ENCODE data around the gene EYA4.

Gene EYA4

DNA sequence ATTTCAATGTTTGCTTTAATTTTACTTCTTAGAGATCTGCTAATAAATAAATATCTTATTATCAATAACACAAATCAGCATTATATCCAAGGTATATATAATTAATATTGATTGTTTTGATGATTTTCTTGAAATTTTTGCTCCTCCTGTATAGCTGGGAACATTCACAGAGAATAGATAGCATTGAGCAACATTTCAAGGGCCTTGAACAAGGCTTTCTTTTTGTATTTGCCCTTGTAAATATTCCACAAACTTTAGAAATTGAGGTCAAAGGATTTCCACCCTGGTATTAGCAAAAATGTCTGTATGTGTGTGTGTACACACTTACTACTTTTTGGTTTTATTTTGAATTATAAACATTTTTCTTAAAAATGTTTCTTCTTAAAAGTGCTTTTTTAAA lies 205.6 kb downstream of the EYA4 start:
- DNase-seq (ENCODE audit: low read depth, low spot score), result no peak

DNA sequence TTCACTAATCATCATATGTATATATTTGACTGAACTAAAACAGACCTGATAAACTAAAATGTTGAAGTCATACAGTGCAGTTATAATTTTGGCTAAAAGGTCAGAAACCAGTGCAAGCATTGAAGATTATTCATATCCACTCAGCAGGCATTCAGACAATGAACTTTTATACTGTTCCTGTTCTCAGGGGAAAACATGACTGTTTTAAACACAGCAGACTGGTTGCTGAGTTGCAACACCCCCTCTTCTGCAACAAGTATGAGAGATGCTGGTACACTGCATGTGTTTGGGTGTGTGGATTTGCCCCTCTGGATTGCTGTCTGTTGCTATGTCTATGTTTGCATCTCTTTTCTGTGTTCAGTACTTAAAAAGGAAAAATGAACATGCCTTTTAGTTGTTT lies 206.8 kb downstream of the EYA4 start:
- peak; percentile 10 for DNase-seq (ENCODE audit: low read depth, low spot score)

DNA sequence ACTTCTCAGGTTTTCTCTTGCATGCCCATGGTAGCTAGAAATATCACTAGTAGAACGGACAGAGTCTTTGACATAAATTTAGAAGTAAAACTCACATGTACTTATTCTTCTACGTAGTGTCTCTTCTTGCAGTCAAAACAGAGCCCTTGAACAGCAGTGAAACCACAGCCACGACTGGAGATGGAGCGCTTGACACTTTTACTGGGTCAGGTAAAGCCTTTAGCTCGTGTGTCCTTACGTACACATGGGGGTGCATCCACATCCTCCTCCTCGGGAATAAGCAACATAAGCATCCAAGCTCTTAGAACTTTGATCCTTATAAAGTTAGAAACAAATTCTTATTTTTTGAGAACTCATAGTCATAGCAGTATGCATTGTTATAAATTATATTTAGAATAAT lies 215.3 kb downstream of the EYA4 start:
- no peak for DNase-seq (ENCODE audit: low read depth, low spot score)

DNA sequence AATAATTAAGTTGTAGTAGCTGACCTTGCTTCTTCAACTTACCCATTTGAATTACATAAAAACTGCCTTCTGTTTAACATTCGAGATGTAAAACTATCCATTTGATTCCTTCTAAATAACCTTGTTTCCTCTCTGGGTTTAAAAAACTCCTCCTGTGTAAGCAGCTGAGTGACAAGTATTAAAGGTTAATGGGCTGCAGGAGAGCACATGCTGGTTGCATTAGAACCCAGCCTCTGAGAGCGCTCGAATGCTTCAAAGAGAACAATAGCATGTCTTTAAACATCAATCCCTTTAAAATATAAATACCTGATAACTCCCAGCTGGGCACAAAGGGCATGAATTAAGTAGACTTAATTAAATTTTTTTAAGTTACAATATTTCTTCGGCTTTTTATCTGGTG lies 215.8 kb downstream of the EYA4 start:
- no peak for DNase-seq (ENCODE audit: low read depth, low spot score)

DNA sequence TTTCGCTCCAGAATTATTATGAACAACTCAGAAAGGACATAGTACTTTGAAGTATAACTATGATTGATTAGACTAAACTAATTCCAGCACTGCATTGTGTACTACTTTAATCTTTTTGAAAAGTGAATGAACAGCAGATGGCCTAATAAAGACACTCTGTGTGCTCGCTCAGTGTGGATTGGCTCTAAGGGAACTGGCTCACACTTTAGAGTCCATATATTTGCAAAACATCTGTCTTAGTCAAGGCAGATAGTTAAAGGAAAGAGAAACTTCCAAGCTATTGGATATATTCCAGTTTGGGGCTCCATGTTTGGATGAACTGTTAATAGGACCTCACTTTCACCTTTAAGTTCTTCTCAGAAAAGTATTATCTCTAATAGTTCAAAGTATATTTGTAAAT lies 218.9 kb downstream of the EYA4 start:
- DNase-seq (ENCODE audit: low read depth, low spot score), result no peak

DNA sequence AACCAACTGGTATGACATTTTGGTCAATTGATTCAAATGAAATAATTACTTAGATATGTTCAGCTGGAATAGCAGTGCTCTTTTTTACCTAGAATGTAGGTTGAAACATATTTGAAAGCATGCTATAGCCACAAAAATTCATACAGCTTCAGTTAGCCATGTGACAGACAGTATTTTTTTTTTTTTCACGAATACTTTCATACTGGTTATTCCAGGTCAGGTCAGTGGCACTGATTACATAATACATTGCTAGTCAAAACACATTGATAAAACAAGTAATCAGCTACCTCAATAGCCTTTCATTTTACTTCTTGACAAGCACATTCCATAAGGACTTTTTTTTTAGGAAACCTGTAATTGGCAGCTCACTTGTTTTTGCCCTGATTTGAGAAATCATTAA lies 222.6 kb downstream of the EYA4 start:
- DNase-seq (ENCODE audit: low read depth, low spot score), result no peak

DNA sequence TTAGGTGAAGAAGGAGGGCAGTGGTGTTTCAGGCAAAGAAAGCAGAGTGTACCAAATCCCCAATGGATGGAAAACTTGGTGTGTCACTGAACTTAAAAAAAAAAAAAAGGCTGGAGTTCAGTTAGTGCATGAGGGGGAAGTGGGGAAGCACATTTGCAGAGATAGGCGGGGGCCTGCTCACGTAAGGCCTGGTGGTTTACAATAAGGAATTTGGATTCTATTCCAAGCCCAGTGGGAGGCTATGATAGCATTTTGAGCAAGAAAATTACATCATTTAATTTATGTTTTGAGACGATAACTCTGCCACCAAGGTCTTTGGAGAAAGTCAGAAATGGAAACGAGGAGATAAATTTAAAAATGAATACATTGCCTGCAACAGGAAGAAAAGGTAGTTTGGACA lies 225.5 kb downstream of the EYA4 start:
- peak; percentile 10 for DNase-seq (ENCODE audit: low read depth, low spot score)

DNA sequence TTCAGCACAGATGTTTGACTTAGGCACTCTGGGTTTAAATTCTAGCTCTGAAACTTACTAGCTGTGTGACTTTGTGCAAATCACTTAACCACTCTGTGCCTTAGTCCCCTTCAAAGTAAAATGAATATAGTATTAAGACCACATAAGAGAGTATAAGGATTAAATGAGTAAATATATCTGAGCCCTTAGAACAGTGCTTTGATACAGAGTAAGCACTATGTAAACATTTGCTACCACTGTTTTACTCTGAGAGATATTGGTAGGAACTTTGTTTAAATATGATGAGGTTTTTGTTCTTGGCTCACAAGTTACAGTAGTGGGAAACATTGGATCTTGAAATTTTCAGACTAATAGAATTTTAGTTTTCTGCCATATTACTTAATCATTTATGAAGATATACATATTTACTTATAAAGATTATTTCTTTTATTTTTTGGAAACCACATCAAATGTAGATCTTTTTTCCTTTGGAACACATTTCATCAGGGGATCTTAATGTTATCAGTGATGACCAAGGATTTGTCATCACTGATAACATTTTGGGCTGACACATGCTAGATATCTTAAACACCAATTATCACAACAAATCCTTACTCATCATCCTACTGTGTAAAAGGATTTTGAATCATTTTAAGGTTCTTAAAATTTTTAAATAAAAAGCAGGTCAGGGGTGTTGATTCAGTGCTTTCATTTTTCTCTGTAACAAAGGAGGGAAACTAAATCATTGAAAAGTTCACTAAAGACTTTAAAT lies 226.2 kb downstream of the EYA4 start:
- DNase-seq (ENCODE audit: low read depth, low spot score), result no peak

DNA sequence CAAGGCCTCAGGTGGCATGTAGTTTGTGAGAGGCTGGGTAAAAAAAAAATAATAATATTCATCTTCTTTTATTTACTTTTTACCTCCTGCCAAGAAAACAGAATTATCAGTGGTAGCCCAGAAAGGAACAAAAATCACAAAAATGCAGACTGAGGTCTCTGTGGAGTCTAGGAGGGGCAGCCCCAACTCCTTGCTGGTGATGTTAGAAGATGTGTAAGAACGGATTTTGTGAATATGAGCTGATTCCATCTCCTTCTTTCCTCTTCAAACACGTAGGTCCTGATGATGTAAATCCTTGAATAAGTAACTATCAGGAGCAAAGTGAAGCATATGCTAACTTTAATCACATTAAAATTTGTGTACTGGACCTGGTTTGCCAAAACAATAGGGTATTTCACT lies 226.8 kb downstream of the EYA4 start:
- no peak for DNase-seq (ENCODE audit: low read depth, low spot score)

DNA sequence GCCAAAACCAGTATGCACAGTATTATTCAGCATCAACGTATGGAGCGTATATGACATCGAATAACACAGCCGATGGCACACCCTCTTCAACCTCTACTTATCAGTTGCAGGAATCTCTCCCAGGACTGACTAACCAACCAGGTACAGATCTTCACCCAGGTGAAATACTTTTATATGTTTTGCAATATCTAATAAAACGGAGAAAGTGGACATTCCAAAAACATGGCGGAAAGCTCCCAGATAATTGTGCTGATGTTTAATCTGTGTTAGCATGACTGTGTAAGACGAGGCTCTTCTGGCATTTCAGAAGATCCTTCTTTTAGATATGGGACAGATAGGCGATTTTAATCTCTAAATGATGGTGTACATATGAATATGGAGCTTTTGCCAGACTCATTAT lies 227.4 kb downstream of the EYA4 start:
- DNase-seq (ENCODE audit: low read depth, low spot score), result no peak

DNA sequence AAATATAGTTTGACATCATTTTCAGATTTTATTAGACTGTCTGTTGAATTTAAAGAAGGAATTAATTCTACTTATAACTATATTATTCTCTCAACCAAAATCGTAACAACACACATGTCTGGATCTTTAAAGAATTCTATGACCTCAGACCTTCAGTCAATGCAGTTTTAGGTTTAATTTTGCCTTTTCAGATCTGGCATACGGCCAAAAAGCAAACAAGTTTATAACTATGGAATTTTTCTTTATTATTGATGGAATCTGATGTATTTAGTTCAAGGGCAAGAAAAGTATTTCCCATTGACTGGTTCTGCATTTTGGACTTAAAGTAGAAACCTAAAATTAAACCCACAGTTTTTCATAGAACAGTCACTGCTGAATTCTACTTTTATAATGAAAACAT lies 233.4 kb downstream of the EYA4 start:
- DNase-seq (ENCODE audit: low read depth, low spot score), result no peak

DNA sequence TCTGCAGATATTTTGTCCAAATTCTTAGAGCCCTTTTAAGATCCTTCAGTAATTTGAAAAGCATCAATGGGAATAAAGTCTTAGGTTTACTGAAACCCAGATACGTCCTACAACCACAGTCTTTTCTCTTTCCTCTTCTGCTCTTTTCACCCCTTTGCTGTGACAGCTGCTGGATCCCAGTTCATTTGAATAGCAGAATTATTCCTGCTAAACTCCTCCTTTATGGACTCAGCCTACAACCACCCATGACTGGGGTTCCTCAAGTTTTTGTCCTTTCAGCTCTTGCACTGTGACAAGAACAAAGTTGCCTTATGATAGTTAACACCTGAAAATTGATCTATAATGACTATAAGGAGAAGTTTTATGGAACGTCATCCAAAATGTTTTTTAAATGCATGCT lies 237.5 kb downstream of the EYA4 start:
- DNase-seq (ENCODE audit: low read depth, low spot score), result no peak

DNA sequence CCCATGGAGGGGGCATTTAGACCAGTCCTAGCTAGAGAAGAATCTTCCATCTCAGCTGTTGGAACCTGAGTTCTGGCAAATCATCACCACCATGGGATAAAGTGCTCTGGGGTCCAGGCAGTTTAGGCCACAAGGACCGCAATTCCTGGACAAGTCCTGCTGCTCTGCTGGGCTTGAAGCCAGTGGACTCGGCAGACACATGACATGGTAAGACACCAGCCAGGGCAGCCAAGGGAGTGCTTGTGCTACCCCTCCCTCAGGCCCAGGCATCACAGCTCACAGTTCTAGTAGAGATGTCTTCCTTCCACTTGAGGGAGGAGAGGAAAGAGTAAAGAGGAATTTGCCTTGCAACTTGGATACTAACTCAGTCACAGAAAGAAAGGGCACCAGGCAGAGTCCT lies 246.0 kb downstream of the EYA4 start:
- DNase-seq (ENCODE audit: low read depth, low spot score), result no peak

DNA sequence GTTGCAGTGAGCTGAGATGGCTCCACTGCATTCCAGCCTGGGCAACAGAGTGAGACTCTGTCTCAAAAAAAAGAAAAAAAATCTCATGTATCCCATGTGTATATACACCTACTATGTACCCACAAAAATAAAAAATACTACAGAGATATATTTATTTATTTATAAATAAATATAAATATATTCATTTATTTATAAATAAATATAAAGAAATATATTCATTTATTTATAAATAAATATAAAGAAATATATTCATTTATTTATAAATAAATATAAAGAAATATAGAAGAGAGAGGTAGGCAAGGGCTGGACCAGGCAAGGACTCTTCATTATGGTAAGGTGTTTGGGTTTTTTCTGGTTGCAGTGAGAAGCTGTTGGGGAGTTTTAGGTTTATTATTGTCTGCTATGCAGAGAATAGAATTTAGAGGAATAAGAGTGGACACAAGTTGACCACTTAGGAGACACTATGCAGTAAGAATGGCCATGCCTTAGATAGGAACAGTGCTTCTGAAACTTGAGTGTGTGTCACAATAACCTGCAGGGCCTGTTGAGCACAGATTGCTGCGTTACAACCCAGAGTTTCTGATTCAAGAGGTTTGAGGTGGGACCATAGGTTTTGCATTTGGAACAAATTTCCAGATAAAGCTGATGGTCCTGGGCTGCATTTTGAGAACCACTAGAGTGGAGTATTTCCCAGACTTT lies 254.2 kb downstream of the EYA4 start:
- no peak for DNase-seq (ENCODE audit: low read depth, low spot score)

DNA sequence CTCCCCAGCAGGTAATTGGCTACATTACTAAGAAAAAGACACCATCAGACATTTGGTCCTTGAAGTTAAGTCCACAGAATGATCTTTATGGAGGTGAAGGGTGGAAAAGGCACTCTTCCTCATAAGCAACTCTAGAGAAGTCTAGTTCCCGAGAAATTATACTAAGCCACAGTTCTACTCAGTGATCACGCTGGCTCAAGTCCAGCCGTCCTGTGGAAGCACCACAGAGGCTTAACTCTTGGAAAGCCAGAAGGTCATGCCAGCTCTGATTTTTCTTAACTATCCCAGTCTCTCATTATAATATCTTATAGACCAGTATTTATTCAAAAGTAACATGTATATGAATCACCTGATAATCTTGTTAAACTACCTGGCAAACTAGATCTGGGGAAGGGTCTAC lies 258.5 kb downstream of the EYA4 start:
- no peak for DNase-seq (ENCODE audit: low read depth, low spot score)

DNA sequence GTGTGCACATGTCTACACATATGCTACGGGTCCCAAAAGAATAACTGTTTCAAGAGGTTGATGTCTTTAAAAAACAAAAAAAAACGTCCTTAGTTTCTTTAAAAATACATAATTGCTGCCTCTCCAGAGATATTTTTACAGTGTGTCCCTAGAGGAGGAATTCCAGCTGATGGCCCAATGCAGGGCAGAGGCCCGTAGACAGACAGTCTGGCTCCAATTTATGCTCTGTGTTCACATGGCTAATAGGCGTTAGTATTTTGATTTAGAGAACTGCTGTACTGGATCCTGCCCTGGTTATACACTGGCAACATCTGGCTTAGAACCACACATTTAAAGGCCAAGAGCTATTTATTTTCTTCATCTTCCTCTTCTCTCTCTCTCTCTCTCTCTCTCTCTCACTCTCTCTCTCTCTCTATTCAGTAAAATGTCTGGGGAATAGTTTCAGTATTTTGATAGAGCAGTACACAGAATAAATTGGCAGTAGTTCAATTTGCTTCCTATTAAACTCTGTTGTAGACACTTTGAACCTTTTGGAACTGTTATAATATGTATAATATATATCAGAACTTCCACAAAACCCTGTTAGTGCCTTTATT lies 260.6 kb downstream of the EYA4 start:
- DNase-seq (ENCODE audit: low read depth, low spot score), result no peak

DNA sequence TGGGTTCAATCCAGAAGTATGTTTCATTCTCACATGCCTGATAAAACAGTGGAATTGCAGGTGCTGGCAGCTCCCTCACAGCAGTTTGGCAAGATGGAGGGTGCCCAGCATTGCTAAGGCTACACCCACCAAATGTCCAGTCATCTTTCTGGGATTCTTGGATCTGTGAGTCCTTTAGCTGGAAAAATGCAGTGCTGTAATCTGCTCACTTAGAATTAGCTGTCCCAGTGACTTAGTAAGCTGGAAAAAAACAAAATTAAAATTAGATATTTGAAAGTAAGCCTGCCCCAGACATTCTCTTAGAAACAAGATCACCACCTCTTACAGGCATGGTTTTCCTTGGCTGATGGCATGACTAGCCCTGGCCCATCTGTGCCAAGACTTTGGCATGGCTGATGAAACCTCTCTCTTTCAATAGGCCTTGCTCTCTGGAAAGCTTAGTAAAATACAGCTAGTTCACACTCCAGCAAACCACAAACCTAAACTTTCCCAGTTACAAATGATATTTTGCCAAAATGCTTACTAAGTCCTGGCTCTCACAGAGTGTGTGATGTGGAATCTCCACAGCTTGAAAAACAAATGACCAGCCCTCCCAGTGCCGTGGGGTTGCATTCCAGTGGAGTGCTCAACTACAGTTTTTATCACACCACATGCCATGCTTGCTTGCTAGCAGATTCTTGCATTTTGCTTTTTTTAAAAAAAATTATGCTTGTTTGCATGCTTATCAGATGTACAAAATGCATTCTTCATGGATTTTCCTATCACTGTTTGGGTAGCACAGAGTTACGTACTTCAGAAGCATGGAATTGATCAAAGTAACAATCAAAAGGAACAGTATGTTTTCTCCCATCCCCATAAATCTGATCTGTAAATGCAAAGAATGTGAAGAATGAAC lies 261.5 kb downstream of the EYA4 start:
- DNase-seq (ENCODE audit: low read depth, low spot score), result peak; percentile 74

DNA sequence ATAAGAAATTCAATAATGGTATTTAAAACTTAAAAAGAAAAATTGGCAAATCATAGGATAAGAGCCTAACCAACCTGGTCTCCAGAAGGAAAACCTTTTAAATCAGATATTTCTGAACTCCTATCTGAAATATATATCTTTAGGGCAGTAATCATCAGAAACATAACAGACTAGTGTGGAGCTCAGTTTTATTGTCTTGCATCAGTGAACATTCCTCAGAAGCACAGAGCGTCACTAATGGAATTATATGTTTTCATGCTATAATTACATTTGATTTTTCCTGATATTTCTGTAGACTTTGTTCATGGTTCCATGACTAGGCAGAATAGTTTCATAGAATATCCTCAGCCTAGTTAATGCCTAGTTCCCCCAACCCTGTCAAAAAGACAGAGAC lies 262.2 kb downstream of the EYA4 start:
- DNase-seq (ENCODE audit: low read depth, low spot score), result no peak

DNA sequence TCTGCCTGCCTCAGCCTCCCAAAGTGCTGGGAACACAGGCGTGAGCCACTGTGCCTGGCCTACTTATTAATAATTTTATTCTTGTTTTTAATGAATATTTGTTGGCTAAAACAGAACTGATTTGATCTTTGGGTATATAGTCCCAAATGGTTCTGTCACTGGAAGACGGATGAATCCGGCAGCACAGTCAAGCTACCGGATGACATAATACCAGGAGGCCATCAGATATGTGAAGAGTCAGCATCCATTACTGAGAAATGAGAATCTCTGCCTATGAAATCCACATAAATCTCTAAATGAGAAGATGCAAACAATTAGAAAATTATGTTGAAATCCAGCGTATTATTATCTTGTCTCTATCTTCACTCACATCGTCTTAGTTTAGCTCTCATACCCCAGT lies 263.0 kb downstream of the EYA4 start:
- no peak for DNase-seq (ENCODE audit: low read depth, low spot score)

DNA sequence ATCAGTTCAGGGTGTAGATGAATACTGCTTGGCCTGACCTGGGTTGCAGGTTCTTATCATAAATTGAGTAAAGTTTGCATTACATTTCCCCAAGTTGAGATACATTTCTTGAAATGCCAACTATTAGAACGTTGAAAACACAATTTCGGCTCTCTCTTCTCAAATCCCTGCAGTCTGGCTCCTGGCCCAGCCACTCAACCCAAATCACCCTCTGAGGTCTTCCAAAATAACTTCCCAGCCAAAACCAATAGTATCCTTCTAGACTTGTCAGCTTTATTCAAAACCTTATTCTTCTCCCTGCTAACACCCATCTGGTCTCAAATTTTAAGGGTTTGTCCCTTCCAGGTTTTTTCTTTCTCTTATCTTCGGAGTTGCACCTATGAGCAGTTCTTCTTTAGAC lies 263.6 kb downstream of the EYA4 start:
- peak; percentile 35 for DNase-seq (ENCODE audit: low read depth, low spot score)

DNA sequence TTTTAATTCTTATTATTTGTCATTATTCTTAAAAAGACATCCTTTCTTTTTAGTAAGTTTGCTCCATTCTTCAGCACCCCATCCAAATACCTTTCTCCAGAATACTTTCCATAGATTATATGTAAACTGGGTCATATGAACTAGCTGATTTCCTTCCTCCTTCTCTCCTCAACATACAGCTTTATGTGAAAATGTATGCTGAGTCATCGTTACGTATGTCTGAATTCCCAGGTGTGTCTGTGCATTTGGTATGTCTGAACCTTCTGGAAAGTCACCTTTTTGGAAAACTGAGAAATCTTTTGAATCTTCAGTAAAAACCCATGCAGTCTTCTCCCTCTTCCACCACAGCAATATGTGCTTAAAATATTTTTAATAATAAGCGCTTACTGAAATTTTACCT lies 264.5 kb downstream of the EYA4 start:
- DNase-seq (ENCODE audit: low read depth, low spot score), result no peak

DNA sequence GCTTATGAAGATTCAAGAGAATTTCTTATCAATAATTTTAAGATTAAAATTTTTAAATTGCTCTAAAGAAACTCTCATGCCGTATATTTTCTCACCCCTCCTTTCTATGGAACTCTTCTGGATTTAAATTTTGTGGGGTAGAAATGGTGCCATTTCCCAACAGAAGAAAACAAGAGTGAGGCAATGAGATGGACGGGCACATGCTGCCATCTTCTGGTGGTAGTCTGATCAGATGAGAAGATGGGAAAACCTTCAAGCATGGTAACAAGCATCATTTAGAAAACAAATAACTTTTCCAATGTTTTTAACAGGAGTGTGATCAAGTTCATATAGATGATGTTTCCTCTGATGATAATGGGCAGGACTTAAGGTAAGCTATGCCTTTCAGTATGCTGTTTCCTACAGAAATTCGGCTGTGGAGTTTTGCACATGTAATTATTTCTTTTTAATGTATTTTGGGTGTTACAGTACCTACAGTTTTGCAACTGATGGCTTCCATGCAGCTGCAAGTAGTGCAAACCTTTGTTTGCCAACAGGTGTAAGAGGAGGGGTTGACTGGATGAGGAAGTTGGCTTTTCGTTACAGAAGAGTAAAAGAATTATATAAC lies 271.4 kb downstream of the EYA4 start:
- DNase-seq (ENCODE audit: low read depth, low spot score), result peak; percentile 44

Data from smooth muscle cell of the brain vasculature (primary cell).